ENCODE measurements around the gene MARCHF4. TPM values are rescaled to one million over a fixed set of nuclear protein-coding genes. Genes with fewer than 3 reads are reported as not detected.
A peak's percentile ranks its signal among the peaks of the same experiment; 100 is the strongest.

The MARCHF4 gene
- total and polyA plus RNA-seq, 9 of the 15 experiments (the other 6 are each of a cell fraction or from before 2014, with no cell fraction given): 0.05 TPM; not detected in 8

DNA sequence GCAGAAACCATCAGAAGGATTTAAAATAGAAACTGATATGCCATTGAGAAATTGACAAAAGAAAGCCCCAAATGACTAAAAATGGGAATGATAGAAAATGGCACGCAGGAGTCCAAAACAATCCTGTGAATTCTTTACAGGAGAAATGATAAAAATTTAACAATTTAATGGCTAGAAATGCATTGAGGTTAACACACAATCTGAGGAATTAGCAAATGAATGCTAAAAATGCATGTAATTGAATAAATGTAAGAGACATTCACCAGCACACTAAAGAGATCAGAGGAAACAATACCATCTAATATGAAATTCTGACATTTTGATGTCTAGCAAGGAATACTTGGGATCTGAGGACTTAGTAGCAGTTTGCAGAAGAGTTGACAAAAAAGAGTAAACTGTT is 37.0 kb downstream of the MARCHF4 start (continued):
- TF ChIP-seq HMG20A (CRISPR knock-in tag; conservative IDR thresholded peaks at IDR 0.05): no peak
- TF ChIP-seq ZNF57 (CRISPR knock-in tag; IDR thresholded peaks at IDR 0.05): no peak
- no peak for TF ChIP-seq CBFA2T3 (IDR thresholded peaks at IDR 0.05)

GRCh38 chr2:216328347-216328746 is 43.9 kb downstream of the MARCHF4 start:
- 0% methylated on average over 5 of the region's 5 CpGs for WGBS (ENCODE audit: insufficient coverage, low coverage, missing lambda C conversion rate)
- TF ChIP-seq ZNF197 (CRISPR knock-in tag; IDR thresholded peaks at IDR 0.05; ENCODE audit: low read depth) (no peak), EZH2 (IDR thresholded peaks at IDR 0.05; ENCODE audit: borderline replicate concordance, low read depth, low read length) (no peak), RAD21 (CRISPR knock-in tag; conservative IDR thresholded peaks at IDR 0.05 in 1 of 2, IDR thresholded peaks at IDR 0.05 in 1 of 2) (peak in 1 of 2 experiments; percentile 46; a peak in 2 of 4 replicates), PTTG1 (tag; IDR thresholded peaks at IDR 0.05; ENCODE audit: low read depth) (no peak), SRSF3 (IDR thresholded peaks at IDR 0.05; ENCODE audit: insufficient read depth, low read length) (no peak), ZNF212 (CRISPR knock-in tag; IDR thresholded peaks at IDR 0.05) (no peak), CTCF (IDR thresholded peaks at IDR 0.05 in 2 of 3, conservative IDR thresholded peaks at IDR 0.05 in 1 of 3; ENCODE audit: insufficient read depth in 2 of 3, low read depth in 1 of 3, low read length in 3 of 3) (peak in 2 of 3 experiments; percentile 35 to 44; a peak in 4 of 6 replicates)
- TF ChIP-seq, protein P1, sequence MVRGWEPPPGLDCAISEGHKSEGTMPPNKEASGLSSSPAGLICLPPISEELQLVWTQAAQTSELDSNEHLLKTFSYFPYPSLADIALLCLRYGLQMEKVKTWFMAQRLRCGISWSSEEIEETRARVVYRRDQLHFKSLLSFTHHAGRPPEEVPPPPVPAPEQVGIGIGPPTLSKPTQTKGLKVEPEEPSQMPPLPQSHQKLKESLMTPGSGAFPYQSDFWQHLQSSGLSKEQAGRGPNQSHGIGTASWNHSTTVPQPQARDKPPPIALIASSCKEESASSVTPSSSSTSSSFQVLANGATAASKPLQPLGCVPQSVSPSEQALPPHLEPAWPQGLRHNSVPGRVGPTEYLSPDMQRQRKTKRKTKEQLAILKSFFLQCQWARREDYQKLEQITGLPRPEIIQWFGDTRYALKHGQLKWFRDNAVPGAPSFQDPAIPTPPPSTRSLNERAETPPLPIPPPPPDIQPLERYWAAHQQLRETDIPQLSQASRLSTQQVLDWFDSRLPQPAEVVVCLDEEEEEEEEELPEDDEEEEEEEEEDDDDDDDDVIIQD (CRISPR knock-in tag; IDR thresholded peaks at IDR 0.05): no peak
- TF ChIP-seq, protein P2, sequence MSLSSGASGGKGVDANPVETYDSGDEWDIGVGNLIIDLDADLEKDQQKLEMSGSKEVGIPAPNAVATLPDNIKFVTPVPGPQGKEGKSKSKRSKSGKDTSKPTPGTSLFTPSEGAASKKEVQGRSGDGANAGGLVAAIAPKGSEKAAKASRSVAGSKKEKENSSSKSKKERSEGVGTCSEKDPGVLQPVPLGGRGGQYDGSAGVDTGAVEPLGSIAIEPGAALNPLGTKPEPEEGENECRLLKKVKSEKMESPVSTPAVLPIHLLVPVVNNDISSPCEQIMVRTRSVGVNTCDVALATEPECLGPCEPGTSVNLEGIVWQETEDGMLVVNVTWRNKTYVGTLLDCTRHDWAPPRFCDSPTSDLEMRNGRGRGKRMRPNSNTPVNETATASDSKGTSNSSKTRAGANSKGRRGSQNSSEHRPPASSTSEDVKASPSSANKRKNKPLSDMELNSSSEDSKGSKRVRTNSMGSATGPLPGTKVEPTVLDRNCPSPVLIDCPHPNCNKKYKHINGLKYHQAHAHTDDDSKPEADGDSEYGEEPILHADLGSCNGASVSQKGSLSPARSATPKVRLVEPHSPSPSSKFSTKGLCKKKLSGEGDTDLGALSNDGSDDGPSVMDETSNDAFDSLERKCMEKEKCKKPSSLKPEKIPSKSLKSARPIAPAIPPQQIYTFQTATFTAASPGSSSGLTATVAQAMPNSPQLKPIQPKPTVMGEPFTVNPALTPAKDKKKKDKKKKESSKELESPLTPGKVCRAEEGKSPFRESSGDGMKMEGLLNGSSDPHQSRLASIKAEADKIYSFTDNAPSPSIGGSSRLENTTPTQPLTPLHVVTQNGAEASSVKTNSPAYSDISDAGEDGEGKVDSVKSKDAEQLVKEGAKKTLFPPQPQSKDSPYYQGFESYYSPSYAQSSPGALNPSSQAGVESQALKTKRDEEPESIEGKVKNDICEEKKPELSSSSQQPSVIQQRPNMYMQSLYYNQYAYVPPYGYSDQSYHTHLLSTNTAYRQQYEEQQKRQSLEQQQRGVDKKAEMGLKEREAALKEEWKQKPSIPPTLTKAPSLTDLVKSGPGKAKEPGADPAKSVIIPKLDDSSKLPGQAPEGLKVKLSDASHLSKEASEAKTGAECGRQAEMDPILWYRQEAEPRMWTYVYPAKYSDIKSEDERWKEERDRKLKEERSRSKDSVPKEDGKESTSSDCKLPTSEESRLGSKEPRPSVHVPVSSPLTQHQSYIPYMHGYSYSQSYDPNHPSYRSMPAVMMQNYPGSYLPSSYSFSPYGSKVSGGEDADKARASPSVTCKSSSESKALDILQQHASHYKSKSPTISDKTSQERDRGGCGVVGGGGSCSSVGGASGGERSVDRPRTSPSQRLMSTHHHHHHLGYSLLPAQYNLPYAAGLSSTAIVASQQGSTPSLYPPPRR (CRISPR knock-in tag; IDR thresholded peaks at IDR 0.05; ENCODE audit: borderline replicate concordance): no peak

More at GRCh38 chr2:216328347-216328746, 43.9 kb downstream of the MARCHF4 start:
- Histone ChIP-seq H3K27me3 (ENCODE audit: control insufficient read depth in 2 of 2, insufficient read depth in 2 of 2, low read length in 2 of 2) (peaks cover 0 to 4% of the 10 kb centered on the region in 2 experiments; a peak in 1 of 5 replicates), H3K9ac (ENCODE audit: insufficient read depth in 1 of 2, low read depth in 2 of 2, low read length in 2 of 2) (no peak overlapping the region), H3K27ac (ENCODE audit: extremely low read depth, low read depth, low read length) (no peak overlapping the region), H3K9me3 (replicated peaks; ENCODE audit: control insufficient read depth, insufficient read depth, low read depth, low read length) (no peaks in the 10 kb centered on the region), H3K4me2 (ENCODE audit: insufficient read depth, low read length) (no peak overlapping the region), H3K9me1 (ENCODE audit: control insufficient read depth, insufficient read depth, low read length) (no peaks in the 10 kb centered on the region), H4K20me1 (replicated peaks; ENCODE audit: control insufficient read depth, insufficient read depth, low read length) (no peaks in the 10 kb centered on the region), H3K4me3 (no peak overlapping the region), H3K79me2 (ENCODE audit: control insufficient read depth, insufficient read depth, low read length) (no peaks in the 10 kb centered on the region), H3K4me1 (replicated peaks in 1 of 2; ENCODE audit: control insufficient read depth in 2 of 2, insufficient read depth in 2 of 2, low read length in 2 of 2) (no peaks in the 10 kb centered on the region), H3K36me3 (ENCODE audit: control insufficient read depth, insufficient read depth, low read length) (no peaks in the 10 kb centered on the region), H2AFZ (ENCODE audit: low read depth, low read length) (no peak overlapping the region)
- in situ Hi-C loops (cut with MboI) (no loop called here), intact Hi-C loops (cut with micrococcal nuclease) (no loop called here)
- FAIRE-seq (no peak), DNase-seq (ENCODE audit: extremely low read depth in 1 of 4, low spot score in 3 of 4) (peak in 1 of 4 experiments; percentile 20), ATAC-seq (peak; percentile 75)
- no TSS peak for BruUV-seq (replicated peaks)
- ChIA-PET CTCF (ENCODE audit: low intra/inter-chr PET ratio) (no interaction called here), POLR2A (interaction anchor here (0.8 to 1.4 kb wide), 3 partner anchors 15 to 219 kb away, joined by 3 to 4 read pairs (median 4); partner anchors contain the start of gene XRCC5)

Data from K562 (cell line).